ENCODE results near the gene MRGPRD.

The MRGPRD gene

DNA sequence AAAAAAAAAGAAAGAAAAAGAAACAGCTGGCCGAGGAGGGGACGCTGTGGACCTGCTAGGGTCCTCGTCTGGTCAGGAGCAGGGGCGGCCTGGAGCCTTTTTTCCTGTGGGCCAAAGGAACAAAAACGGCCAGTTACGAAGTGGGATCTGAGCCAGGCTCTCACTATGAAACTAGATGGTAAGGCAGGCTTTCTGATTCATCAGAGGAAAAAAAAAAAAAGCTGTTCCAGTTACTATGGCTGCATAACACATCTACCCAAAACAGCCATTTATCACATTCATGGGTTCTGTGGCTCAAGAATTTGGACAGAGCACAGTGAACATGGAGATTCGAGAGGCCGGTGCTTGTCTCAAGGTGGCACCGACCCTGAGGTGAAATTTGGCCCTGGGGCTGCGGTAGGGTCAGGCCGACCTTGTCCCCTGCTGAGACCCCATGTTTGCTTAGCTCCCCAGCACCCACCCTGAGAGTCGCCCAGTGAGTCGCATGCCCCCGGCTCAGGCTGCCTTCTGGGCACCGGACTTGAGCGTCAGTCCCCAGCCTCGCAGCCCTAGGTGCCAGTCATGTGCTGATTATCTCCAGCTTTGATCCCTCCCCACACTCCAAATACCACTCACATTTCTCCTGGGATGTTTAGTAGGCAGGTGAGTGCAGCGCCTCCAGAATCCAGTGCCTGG lies 34.2 kb downstream of the MRGPRD start:
- no peak for DNase-seq (ENCODE audit: low read depth)

DNA sequence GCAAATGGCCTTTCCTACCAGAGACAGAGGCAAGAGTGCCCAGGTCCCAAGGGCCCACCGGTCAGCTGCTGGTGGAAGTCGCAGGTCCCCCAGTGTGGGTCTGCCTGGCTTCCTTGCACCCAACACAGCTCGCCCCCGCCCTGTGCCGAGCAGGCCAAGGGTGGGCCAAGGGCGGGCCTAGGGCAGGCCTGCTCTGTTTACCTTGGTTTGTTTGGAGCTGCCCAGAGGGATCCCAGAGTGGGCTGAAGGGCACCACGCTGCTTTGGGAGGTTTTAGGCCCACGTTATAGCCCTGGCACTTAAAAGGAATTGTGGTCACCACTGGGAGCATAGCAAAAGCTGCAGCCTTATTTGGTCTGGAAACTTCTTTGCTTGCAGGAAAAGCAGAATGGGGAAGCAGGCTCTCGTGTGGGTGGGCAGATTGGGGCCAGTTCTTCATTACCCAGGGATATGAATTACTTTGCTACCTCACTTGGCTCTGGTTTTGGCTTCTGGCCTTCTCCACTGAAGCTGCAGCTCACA lies 38.0 kb downstream of the MRGPRD start:
- DNase-seq (ENCODE audit: low read depth): no peak

DNA sequence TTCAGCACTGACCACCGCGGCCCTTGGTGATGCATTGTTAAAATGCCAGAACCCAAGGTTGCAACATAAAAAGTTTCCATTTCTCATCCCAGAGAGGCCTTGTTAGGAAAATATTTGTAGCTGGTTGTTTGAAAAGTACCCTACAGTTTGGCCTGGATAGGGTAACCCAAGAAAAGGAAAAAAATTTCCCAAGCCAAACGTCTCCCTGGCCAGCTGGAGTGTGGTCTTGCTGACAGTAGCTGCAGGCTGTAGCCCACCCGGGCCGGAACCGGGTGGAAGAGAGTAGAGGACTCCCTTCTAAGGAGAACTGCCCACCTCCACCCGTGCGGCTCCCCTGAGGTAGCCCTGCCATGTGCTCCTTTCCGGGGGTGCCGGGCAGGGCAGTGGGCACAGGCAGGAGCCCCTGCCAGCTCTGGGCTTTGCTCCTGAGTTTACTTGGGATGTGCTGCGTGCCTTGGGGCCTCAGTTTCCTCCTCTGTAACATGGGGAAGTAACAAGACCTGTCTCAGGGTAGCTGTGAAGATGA lies 38.6 kb downstream of the MRGPRD start:
- no peak for DNase-seq (ENCODE audit: low read depth)

GRCh38 chr11:68941324-68942094 lies 39.3 kb downstream of the MRGPRD start:
- no peak for DNase-seq (ENCODE audit: low read depth)

- DNase-seq (ENCODE audit: low read depth): no peak
Observed at GRCh38 chr11:68940651-68941323, 40.0 kb downstream of the MRGPRD start.

- DNase-seq (ENCODE audit: low read depth): no peak
Observed at GRCh38 chr11:68939583-68940555, 40.9 kb downstream of the MRGPRD start.

GRCh38 chr11:68938816-68939582 lies 41.8 kb downstream of the MRGPRD start:
- DNase-seq (ENCODE audit: low read depth): no peak

- no peak for DNase-seq (ENCODE audit: low read depth)
Observed at GRCh38 chr11:68938088-68938487, 42.7 kb downstream of the MRGPRD start.

- DNase-seq (ENCODE audit: low read depth): no peak
Observed at GRCh38 chr11:68936676-68937620, 43.8 kb downstream of the MRGPRD start.

DNA sequence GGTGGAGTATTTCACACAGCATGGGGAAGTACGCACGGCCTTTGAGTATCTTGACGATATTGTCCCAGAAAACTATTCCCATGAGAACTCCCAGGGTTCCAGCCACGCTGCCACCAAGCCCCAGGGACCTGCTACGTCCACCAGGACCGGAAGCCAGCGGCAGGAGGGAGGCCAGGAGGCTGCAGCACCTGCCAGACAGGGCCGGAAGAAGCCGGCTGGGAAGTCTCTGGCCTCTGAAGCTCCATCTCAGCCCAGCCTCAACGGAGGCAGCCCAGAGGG lies 44.5 kb downstream of the MRGPRD start:
- no peak for DNase-seq (ENCODE audit: low read depth)

DNA sequence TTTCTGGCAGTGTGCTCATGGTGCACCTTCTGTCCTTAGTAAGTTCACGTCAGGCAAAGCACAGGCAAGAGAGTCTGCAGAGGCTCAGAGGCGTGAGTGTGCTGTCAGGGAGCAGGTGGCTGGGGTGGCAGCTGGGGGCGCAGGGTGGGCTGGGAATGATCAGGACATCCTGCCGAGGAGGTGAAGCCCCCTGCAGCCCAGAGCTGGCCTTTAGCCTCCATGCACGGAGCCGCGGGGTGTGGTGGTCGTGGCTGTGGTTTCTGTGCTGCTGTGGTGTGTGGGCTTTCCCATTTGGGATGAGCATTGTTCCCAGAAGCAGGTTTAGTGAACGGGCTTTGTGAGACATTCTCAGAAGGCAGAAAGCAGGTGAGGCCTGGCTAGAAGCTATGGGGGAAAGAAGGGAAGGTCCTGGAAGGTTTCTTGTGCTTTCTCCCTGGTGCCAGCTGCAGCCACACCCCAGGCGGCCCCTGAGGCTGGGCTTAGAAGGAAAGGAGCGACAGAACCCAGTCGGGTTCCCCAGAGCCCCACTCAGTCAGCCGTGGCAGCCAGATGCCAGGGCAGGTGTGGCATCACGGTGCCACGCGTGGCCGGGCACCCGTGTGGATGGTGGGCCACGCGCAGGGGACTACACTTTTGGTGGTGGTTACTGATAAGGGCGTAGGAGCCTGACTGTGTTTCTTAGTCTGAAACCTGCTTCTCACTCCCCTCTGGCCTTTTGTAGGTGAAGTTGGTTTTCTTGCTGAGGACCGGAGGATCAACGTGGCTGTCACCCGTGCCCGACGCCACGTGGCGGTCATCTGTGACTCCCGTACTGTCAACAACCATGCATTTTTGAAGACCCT lies 45.0 kb downstream of the MRGPRD start:
- DNase-seq (ENCODE audit: low read depth): no peak

DNA sequence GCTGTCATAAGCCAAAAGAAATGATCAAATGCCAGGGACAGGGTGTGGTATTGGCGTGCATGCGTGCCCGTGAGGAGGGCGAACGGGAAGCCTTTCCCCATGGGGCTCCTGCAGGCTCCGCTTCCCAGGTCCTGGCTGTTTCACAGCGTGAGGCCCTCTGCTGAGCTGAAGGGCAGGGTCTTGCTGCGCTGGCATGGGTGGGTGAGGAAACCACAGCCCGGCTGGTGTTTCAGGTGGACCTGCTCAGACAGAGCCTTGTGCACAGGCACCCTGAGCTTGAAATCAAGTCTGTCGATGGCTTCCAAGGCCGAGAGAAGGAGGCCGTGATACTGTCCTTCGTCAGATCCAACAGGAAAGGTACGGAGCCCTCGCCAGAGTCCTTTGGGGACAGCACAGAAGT lies 45.7 kb downstream of the MRGPRD start:
- no peak for DNase-seq (ENCODE audit: low read depth)

DNA sequence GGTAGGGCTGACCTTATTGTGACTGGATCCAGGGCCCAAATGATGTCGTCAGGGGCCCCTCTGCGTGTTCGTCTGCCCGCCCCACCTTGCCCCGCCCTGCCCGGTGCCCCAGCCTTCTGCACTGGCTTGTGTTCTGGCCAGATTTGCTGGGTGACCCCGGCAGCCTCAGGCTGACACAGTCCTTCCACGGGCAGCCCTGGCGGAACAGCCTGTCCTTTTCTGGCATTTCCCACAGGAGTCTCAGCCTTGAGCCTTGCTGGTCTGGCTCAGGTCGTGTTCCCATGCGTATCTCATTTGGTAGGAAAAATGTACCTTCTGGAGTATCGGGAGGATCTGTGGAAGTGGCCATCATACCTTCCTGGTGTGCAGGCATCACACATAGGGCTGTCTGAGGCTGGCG lies 46.1 kb downstream of the MRGPRD start:
- DNase-seq (ENCODE audit: low read depth): no peak

- DNase-seq (ENCODE audit: low read depth): no peak
Observed at GRCh38 chr11:68934321-68934645, 46.5 kb downstream of the MRGPRD start.

- DNase-seq (ENCODE audit: low read depth): no peak
Observed at GRCh38 chr11:68933605-68934320, 47.0 kb downstream of the MRGPRD start.

GRCh38 chr11:68932933-68933577 lies 47.7 kb downstream of the MRGPRD start:
- no peak for DNase-seq (ENCODE audit: low read depth)

DNA sequence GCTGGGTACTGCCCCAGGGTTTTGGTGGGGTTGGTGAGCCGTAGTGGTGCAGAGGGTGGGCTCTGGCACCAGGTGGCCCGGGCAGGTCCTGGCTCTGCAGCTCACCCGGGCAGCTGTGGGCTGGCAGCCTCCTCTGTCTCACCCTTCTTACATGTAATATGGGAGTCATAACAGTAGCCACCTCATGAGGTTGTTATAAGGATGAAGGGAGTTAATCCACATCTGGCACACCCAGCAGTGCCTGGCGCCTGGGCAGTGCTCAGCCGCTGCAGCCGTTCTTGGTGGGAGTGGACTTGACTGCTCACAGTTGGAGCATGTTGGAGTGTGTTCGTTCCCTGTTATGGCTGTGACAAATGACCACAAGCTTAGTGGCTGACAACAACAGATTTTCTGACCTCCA lies 48.4 kb downstream of the MRGPRD start:
- DNase-seq (ENCODE audit: low read depth): no peak

DNA sequence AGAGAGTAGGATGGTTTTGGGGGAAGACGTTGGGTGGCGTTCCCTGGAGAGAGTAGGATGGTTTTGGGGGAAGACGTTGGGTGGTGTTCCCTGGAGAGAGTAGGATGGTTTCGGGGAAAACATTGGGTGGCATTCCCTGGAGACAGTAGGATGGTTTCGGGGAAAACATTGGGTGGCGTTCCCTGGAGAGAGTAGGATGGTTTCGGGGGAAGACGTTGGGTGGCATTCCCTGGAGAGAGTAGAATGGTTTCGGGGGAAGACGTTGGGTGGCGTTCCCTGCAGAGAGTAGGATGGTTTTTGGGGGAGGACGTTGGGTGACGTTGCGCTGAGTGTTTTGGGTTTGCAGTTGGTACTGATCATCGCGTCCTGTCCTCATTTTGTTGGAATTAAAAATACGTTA lies 48.9 kb downstream of the MRGPRD start:
- DNase-seq (ENCODE audit: low read depth): no peak

Measured in stimulated activated CD8-positive, alpha-beta memory T cell treated with anti-CD3 and anti-CD28 coated beads, Interleukin-15, amount 100 ng/mL, for 1 hour (primary cell).